ENCODE measurements around the gene INSR.
"Not testable (repeated sequence)": the region's sequence is repeated elsewhere in the genome, so short reads cannot be mapped to it uniquely, and the experiment has no call there.

Gene INSR

GRCh38 chr19:7293762-7294557 is at the start of gene INSR:
INSR (minus strand) TSS chr19:7294414; CDS start chr19:7293891, 523 bp downstream.
- DNase-seq (ENCODE audit: low spot score): peak; percentile 92

- DNase-seq (ENCODE audit: low spot score): no peak
Observed at GRCh38 chr19:7342143-7342542, 47.9 kb upstream of the INSR start.

- peak; percentile 48 for DNase-seq (ENCODE audit: low spot score)
Observed at GRCh38 chr19:7340959-7341837, 47.0 kb upstream of the INSR start.

- DNase-seq (ENCODE audit: low spot score): no peak
Observed at GRCh38 chr19:7337380-7338194, 43.4 kb upstream of the INSR start.

GRCh38 chr19:7336321-7336973 is 42.2 kb upstream of the INSR start:
- DNase-seq (ENCODE audit: low spot score): no peak

- DNase-seq (ENCODE audit: low spot score): peak; percentile 75
Observed at GRCh38 chr19:7333198-7334118, 39.2 kb upstream of the INSR start.

- no peak for DNase-seq (ENCODE audit: low spot score)
Observed at GRCh38 chr19:7331446-7331845, 37.2 kb upstream of the INSR start.

GRCh38 chr19:7328647-7329046 is 34.4 kb upstream of the INSR start:
- DNase-seq (ENCODE audit: low spot score): no peak

GRCh38 chr19:7327802-7328201 is 33.6 kb upstream of the INSR start:
- DNase-seq (ENCODE audit: low spot score): no peak

GRCh38 chr19:7326105-7326877 is 32.1 kb upstream of the INSR start:
- no peak for DNase-seq (ENCODE audit: low spot score)

GRCh38 chr19:7318176-7318575 is 24.0 kb upstream of the INSR start:
- DNase-seq (ENCODE audit: low spot score): no peak

GRCh38 chr19:7312816-7313215 is 18.6 kb upstream of the INSR start:
- no peak for DNase-seq (ENCODE audit: low spot score)

- no peak for DNase-seq (ENCODE audit: low spot score)
Observed at GRCh38 chr19:7311911-7312310, 17.7 kb upstream of the INSR start.

- not testable (repeated sequence) for DNase-seq (ENCODE audit: low spot score)
Observed at GRCh38 chr19:7308327-7308726, 14.1 kb upstream of the INSR start.

- no peak for DNase-seq (ENCODE audit: low spot score)
Observed at GRCh38 chr19:7307590-7308218, 13.5 kb upstream of the INSR start.

GRCh38 chr19:7304200-7304599 is 10.0 kb upstream of the INSR start:
- DNase-seq (ENCODE audit: low spot score): no peak

- no peak for DNase-seq (ENCODE audit: low spot score)
Observed at GRCh38 chr19:7303470-7303869, 9.3 kb upstream of the INSR start.

GRCh38 chr19:7301525-7301924 is 7.3 kb upstream of the INSR start:
- DNase-seq (ENCODE audit: low spot score): no peak

GRCh38 chr19:7297742-7298141 is 3.5 kb upstream of the INSR start:
- DNase-seq (ENCODE audit: low spot score): no peak
